Measurements from ENCODE around the gene TEKT1.

GRCh38 chr17:6857336-6857735 lies 25.8 kb upstream of the TEKT1 start:
- TF ChIP-seq CTCF (IDR thresholded peaks at IDR 0.05): no peak
- TF ChIP-seq POLR2A (IDR thresholded peaks at IDR 0.05): no peak
